GM18861 (cell line): ENCODE results near the gene NOTCH1.
A peak's percentile ranks its signal among the peaks of the same experiment; 100 is the strongest.
"Not testable (repeated sequence)": the region's sequence is repeated elsewhere in the genome, so short reads cannot be mapped to it uniquely, and the experiment has no call there.

ENCODE experiments used
- ATAC-seq: cut with Tn5 transposase; IDR thresholded peaks from one replicate; pipeline ENCODE4 v1.9.1; 2021; ENCODE audit not compliant: unreplicated experiment

The NOTCH1 gene

GRCh38 chr9:136545965-136546696 is at the start of gene NOTCH1:
NOTCH1 (minus strand) TSS chr9:136546048; CDS start chr9:136545786, 262 bp downstream.
- ATAC-seq = peak; percentile 56

- no peak for ATAC-seq
These were observed 48.6 kb upstream of the NOTCH1 start for GRCh38 chr9:136594492-136594891.

DNA sequence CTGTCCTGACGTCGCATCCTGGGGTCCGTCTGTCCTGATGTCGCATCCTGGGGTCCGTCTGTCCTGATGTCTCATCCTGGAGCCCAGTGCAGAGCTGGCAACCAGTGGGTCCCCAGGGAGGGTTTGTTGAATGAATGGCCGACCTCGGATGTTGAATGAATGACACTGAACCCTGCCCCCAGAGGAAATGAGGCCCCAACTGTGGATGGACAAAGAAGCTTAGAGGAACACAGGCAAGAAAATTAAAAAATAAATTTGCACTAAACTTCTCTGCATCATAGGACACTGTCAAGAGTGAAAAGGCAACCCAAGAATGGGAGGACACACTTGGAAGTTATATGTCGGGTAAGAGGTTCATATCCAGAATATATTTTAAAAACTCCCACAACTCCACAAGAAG is 47.7 kb upstream of the NOTCH1 start:
- ATAC-seq = no peak

- no peak for ATAC-seq
These were observed 46.8 kb upstream of the NOTCH1 start for GRCh38 chr9:136592666-136593065.

- ATAC-seq = no peak
These were observed 45.2 kb upstream of the NOTCH1 start for GRCh38 chr9:136590821-136591752.

DNA sequence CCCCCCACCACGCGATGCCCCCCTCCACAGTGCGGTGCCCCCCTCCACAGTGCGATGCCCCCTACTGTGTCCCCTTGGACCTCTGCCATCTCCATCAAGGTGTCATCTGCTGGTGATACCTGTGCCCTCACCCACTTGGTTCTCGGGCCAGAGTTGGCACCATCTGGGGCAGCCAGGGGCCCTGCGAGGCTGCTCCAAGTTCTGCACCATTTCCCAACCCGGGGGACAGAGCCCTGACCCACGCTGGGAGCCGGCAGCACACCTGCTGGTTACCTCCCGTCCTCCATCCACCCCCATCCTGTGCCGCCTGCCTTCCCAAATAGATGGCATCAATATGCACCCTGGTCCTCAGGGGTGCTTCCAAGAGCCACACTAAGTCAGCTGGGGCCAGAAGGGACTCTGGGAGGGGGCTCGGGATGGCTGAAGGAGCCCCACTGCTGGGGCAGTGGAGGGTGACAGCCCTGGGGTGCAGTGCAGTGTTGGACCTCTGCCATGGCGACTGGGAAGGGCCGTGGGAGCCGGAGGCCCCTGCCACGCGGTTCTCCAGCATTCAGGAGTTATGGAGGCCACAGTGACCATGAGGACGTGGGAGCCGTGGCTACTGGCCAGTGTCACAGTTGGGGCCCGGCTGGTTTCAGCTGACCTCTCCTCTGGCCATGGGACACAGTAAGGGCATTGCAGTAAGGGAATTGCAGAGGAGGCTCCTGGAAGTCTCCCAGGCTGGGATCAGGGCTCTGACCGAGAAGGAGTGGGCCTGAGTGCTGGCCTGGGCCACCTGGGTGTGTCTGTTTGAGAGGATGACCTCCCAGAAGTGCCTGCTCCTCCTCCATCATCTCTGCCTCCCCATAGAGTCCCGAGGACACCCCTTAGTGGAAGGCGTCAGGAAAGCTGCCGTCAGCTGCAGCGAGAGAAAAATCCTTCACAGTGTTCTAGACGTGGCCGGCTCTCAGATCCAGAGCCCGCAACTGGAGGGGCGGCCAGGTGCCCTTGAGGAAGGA is 44.2 kb upstream of the NOTCH1 start:
- ATAC-seq = no peak

DNA sequence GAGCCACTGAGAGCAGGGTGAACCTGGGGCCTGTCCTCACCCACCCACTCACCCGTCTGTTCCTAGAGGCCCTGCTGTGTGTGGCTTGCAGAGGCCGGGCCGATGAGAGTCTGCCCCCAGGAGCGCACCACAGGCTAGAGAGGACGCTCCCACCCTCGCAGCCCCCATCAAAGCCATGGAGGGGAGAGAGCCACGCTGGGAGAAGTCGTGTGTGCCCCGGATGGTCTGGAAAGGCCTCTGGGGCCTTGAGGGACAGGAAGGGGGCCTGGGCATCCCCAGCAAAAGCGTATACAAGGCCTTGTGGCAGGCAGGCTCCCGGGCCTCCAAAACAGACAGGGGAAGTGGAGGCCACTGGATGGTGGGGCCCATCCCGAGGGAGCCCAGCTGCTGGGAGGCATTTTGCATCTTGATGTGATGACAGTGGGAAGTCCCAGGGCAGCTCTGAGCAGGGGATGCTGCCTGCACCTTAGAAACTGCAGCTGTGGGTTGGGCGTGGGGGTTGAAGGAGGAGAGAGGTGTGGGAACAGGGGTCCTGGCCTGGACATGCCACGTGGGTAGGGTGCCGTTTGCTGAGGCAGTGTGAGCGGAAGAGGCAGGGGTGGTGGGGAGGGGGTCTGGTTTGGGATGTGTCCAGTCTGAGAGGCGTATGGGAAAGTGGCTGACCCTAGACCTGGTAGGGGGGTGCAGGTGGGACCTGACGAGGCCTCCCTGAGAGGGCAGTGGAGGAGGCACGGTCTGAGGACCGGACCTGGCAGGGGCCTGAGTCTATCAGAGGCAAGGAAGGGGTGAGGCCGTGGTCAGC is 43.0 kb upstream of the NOTCH1 start:
- no peak for ATAC-seq

GRCh38 chr9:136587944-136588662 is 42.3 kb upstream of the NOTCH1 start:
- ATAC-seq = no peak

- ATAC-seq = no peak
These were observed 41.5 kb upstream of the NOTCH1 start for GRCh38 chr9:136587145-136587943.

DNA sequence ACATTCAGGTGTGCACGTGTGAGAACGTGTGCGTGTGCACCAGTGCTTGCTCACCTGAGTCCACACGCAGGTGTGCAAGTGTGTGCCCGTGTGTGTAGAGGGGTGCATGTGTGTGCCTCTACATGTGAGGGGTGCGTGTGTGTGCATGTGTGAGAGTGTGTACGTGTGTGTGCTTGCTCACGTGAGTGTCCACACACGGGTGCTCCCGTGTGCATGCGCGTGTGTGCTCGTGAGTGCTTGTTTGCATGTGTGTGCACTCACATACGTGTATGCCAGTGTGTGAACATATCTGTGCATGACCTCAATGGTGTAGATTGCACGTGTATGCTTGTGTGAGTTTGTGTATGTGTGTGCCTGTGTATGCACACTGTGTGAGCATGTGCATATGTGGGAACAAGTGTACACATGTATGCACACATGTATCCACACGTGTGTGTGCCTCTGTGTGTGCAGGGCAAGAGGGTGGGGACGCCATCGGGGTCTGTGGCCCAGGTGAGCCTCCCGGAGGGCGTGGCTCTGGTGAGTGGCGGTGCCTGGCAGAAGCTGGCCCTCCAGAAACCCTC is 40.6 kb upstream of the NOTCH1 start:
- no peak for ATAC-seq

DNA sequence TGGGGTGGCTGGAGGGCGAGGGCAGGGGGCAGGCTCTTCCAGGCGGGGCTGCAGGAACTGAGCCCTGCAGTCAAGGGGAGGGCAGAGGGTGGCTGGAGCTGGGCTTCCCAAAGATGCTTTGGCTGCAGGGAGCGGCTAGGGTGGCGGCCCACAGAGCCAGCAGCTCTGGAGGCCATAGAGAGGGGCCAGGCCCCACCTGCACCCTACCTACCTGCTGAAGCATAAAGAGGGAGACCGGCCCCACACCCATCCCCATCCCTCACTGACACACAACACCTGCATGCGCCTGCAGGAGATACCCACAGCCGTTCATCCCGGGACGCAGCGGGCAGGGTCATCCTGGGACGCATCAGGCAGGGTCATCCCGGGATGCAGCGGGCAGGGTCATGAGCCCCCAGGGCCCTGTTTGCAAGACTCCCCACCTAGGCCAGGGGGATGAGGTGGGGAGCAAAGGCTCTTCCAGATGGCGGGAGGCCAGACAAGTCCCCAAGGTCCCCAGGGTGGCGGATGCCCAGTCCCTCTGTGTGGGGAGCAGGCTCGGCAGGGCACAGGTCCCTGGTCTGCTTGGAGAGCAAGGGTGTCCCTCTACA is 39.8 kb upstream of the NOTCH1 start:
- no peak for ATAC-seq

GRCh38 chr9:136584934-136585333 is 39.1 kb upstream of the NOTCH1 start:
- ATAC-seq = no peak

GRCh38 chr9:136584401-136584932 is 38.6 kb upstream of the NOTCH1 start:
- ATAC-seq = no peak

- ATAC-seq = no peak
These were observed 37.3 kb upstream of the NOTCH1 start for GRCh38 chr9:136582977-136583735.

DNA sequence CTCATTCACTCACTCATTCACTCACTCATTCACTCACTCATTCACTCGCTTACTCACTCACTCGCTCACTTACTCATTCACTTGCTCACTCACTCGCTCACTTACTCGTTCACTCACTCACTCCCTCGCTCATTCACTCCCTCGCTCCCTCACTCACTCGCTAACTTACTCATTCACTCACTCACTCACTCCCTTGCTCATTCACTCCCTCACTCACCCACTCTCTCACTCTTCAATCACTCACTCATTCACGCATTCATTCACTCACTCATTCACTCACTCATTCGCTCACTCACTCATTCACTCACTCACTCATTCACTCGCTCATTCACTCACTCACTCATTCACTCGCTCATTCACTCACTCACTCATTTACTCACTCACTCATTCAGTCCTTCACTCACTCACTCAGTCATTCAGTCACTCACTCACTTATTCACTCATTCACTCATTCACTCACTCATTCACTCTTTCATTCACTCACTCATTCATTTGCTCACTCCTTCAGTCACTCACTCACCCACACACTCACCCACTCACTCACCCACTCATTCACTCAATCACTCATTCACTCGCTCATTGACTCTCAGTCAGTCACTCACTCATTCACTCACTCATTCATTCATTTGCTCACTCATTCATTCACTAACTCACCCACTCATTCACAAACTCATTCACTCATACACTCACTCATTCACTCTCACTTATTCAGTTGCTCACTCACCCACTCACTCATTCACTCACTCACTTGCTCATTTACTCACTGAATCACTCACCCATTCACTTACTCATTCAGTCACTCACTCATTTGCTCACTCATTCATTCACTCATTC is 36.0 kb upstream of the NOTCH1 start:
- no peak for ATAC-seq

DNA sequence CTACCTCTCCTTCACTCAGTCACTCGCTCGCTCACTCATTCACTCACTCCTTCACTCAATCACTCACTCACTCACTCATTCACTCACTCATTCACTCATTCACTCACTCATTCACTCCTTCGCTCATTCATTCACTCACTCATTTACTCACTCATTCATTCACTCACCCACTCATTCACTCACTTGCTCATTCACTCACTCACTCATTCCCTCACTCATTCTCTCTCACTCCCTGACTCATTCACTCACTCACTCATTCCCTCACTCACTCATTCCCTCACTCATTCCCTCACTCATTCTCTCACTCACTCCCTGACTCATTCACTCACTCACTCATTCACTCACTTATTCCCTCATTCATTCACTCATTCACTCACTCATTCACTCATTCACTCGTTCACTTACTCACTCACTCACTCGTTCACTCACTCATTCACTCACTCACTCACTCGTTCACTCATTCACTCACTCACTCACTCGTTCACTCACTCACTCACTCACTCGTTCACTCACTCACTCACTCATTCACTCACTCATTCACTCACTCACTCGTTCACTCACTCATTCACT is 33.9 kb upstream of the NOTCH1 start:
- ATAC-seq = not testable (repeated sequence)
